Parathyroid adenoma (tissue), 2 donors: ENCODE data around the gene TXLNA.
"Not testable (repeated sequence)": the region's sequence is repeated elsewhere in the genome, so short reads cannot be mapped to it uniquely, and the experiment has no call there.

ENCODE experiments used
- H2AFZ ChIP-seq: fragments of 300-600 bp; sonication (generic); one replicate; pipeline ENCODE4 v1.7.0; 2017; ENCODE audit warnings: antibody characterized with exemption, mild to moderate bottlenecking
- H3K27ac ChIP-seq: fragments of 300-600 bp; sonication (generic); one replicate; pipeline ENCODE4 v1.7.0; 2017
- H3K27me3 ChIP-seq: fragments of 300-600 bp; sonication (generic); one replicate; pipeline ENCODE4 v1.7.0; 2017; ENCODE audit warnings: low read length; ENCODE audit not compliant: control insufficient read depth, insufficient read depth
- H3K36me3 ChIP-seq: fragments of 300-600 bp; sonication (generic); one replicate; pipeline ENCODE4 v1.7.0; 2017; ENCODE audit warnings: low read length; ENCODE audit not compliant: control insufficient read depth, insufficient read depth
- H3K4me1 ChIP-seq: fragments of 300-600 bp; sonication (generic); one replicate; pipeline ENCODE4 v1.7.0; 2017; ENCODE audit warnings: control low read depth
- H3K4me2 ChIP-seq: fragments of 300-600 bp; sonication (generic); one replicate; pipeline ENCODE4 v1.7.0; 2017; ENCODE audit warnings: low read length
- H3K4me3 ChIP-seq: fragments of 300-600 bp; sonication (generic); one replicate; pipeline ENCODE4 v1.7.0; 2017; ENCODE audit warnings: low read depth, low read length
- H3K79me2 ChIP-seq: fragments of 300-600 bp; sonication (generic); one replicate; pipeline ENCODE4 v1.7.0; 2017; ENCODE audit warnings: control low read depth
- H3K9ac ChIP-seq: fragments of 300-600 bp; sonication (generic); one replicate; pipeline ENCODE4 v1.7.0; 2017; ENCODE audit warnings: mild to moderate bottlenecking
- H3K9me3 ChIP-seq: fragments of 300-600 bp; sonication (generic); one replicate; pipeline ENCODE4 v1.7.0; 2017; ENCODE audit warnings: low read length; ENCODE audit not compliant: control insufficient read depth
- TF ChIP-seq, protein P1 (sequence below): fragments of 300-600 bp; sonication (generic); IDR thresholded peaks from one replicate; pipeline ENCODE4 v1.7.0; 2017; ENCODE audit warnings: antibody characterized with exemption, mild to moderate bottlenecking
- donor health status: primary hyperparathyroidism.

The TXLNA gene

DNA sequence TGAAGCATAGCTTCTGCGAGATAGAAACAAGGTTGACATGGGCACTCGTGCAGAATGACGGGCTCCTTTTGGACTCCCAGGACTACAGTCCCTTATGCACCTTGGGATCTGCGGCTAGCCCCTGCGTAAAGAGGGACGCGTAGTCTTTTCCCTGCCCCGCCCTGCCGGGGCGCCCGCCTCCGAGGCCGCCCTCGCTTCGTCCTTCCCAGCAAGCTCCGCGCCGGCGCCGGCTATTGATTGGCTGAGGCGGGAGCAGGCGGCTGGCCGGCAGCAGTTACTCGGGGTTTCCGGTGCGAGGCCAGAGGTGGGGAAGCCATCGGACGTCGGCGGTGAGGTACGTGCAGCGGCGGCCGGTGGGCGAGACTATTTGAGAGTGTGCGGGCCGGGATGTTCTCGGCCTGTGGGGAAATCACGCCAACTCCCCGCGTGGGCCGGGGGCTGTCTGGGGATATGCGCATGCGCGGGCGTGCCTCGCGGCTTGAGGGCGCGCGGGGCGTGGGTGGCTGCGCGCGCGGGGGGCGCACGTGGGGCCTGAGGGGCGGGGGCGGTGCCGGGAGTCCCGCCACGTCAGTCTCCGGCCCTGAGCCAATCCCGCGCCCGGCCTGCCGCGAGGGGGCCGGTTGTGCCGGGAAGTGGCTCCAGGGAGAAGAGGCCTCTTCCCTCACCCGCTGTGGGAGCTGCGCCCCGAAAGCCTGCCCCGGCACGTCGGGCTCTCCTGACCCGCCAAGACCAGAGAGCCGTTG is at the start of gene TXLNA:
Gene TXLNA (plus strand): TSS at position 233 of the 743 bp plus-strand sequence. CDS start 671 bp downstream, outside the sequence.
- H3K79me2 ChIP-seq = peaks cover 12% of the 10 kb centered on the region
- peak within 1 kb of the TSS; percentile 87 for H3K27ac ChIP-seq
- no peaks in the 10 kb centered on the region for H3K9me3 ChIP-seq
- H3K4me3 ChIP-seq = peak within 1 kb of the TSS; percentile 71
- H3K9ac ChIP-seq = no peak within 1 kb of the TSS
- H3K4me2 ChIP-seq = peak within 1 kb of the TSS; percentile 95
- TF ChIP-seq, protein P1, sequence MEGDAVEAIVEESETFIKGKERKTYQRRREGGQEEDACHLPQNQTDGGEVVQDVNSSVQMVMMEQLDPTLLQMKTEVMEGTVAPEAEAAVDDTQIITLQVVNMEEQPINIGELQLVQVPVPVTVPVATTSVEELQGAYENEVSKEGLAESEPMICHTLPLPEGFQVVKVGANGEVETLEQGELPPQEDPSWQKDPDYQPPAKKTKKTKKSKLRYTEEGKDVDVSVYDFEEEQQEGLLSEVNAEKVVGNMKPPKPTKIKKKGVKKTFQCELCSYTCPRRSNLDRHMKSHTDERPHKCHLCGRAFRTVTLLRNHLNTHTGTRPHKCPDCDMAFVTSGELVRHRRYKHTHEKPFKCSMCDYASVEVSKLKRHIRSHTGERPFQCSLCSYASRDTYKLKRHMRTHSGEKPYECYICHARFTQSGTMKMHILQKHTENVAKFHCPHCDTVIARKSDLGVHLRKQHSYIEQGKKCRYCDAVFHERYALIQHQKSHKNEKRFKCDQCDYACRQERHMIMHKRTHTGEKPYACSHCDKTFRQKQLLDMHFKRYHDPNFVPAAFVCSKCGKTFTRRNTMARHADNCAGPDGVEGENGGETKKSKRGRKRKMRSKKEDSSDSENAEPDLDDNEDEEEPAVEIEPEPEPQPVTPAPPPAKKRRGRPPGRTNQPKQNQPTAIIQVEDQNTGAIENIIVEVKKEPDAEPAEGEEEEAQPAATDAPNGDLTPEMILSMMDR = no peak
- H3K36me3 ChIP-seq = no peaks in the 10 kb centered on the region
- H3K27me3 ChIP-seq = no peaks in the 10 kb centered on the region
- peaks cover 5% of the 10 kb centered on the region for H3K4me1 ChIP-seq
- H2AFZ ChIP-seq = peak within 1 kb of the TSS; percentile 82

DNA sequence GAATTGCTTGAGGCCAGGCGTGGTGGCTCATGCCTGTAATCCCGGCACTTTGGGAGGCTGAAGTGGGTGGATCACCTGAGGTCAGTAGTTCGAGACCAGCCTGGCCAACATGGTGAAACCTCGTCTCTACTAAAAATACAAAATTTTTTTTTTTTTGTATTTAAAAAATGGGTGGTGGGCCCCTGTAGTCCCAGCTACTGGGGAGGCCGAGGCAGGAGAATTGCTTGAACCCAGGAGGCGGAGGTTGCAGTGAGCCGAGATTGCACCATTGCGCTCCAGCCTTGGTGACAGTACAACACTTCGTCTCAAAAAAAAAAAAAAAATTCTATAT is 45.6 kb upstream of the TXLNA start:
- not testable (repeated sequence) for H3K36me3 ChIP-seq, H3K4me2 ChIP-seq, H3K4me1 ChIP-seq, H3K27me3 ChIP-seq, H3K9ac ChIP-seq, H2AFZ ChIP-seq, H3K27ac ChIP-seq, H3K9me3 ChIP-seq, H3K4me3 ChIP-seq
- peaks cover 28% of the 10 kb centered on the region for H3K79me2 ChIP-seq

DNA sequence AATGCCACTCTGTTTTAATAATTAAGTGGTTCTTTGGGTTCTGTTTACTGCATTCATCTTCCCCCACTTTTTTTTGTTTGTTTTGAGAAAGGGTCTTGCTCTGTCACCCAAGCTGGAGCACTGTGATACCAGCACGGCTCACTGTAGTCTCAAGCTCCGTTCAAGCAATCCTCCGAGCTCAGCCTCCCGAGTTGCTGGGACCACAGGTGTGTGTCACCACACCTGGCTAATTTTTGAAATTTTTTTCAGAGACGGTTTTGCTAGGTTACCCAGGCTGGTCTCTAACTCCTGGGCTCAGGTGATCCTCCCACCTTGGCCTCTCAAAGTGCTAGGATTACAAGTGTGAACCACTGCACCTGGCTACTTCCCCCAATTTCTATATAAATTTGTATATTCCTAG is 42.4 kb upstream of the TXLNA start:
- no peak overlapping the region for H3K4me2 ChIP-seq
- H2AFZ ChIP-seq = no peak overlapping the region
- H3K79me2 ChIP-seq = peaks cover 30% of the 10 kb centered on the region
- H3K27me3 ChIP-seq = no peaks in the 10 kb centered on the region
- H3K27ac ChIP-seq = no peak overlapping the region
- TF ChIP-seq, protein P1 = no peak
- no peaks in the 10 kb centered on the region for H3K36me3 ChIP-seq
- H3K4me1 ChIP-seq = no peaks in the 10 kb centered on the region
- H3K9ac ChIP-seq = no peak overlapping the region
- H3K4me3 ChIP-seq = no peak overlapping the region
- H3K9me3 ChIP-seq = no peaks in the 10 kb centered on the region

DNA sequence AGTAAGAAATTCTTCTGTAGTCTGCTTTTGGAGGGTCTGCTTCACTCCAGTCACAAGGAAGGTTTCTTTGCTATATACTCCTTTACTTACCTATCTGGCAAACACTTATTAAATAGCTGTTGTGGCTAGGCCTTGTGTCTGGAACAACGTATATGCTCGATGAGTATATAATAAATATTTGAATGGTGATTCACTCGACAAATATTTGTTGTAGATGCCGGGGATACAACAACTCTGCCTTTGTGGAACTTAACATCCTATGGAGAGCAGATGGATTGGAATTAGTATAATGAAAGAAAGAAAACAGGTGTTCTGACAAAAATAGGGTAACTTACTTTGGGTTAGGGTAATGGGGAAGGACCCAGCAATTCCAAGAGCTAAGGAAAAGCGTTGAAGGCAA is 40.5 kb upstream of the TXLNA start:
- Histone ChIP-seq H3K36me3 (no peaks in the 10 kb centered on the region), H3K27me3 (no peaks in the 10 kb centered on the region), H3K79me2 (peaks cover 24% of the 10 kb centered on the region), H2AFZ (no peak overlapping the region), H3K9ac (no peak overlapping the region), H3K4me1 (no peaks in the 10 kb centered on the region), H3K9me3 (no peaks in the 10 kb centered on the region), H3K4me3 (no peak overlapping the region), H3K4me2 (no peak overlapping the region), H3K27ac (no peak overlapping the region)
- TF ChIP-seq, protein P1 = no peak

DNA sequence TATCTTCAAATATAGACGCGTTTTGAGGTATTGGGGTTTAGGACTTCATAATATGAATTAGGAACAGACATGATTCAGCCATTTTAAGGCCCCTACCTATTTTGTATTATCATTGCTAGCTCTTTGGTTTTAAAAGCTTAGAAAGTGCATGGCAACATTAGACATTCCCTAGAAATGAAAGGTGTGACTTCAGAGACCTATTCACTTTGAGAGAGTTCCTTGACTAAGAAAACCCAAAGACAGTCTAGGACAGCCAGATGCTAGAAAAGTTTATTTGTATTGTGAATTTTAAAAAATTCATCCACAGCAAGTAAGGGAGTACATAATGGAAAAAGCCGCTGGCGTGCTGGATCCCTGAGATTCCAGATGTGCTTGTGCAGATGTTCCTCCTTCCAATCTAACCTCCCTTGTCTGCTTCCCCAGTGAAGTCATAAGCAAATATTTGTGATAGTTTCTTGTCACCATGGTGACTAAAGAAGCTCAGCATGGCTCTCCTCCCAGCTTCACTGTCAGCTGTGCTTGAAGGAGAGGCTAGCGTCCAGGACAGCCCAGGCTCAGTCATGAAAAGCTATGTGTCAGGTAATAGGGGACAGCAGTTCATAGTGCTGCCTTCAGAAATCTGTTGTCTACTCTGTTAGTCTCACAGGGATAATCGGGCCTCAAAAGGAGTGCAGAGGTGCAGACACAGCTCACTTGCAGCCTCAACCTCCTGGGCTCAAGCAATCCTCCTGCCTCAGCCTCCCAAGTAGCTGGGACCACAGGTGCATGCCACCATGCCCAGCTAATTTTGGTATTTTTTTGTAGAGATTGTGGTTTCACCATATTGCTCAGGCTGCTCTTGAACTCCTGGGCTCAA is 36.8 kb upstream of the TXLNA start:
- TF ChIP-seq, protein P1 = no peak
- Histone ChIP-seq H2AFZ (no peak overlapping the region), H3K27me3 (no peaks in the 10 kb centered on the region), H3K4me1 (no peaks in the 10 kb centered on the region), H3K36me3 (no peaks in the 10 kb centered on the region), H3K9me3 (no peaks in the 10 kb centered on the region), H3K27ac (peak overlapping the region; percentile 46), H3K9ac (no peak overlapping the region), H3K4me3 (no peak overlapping the region), H3K4me2 (no peak overlapping the region), H3K79me2 (peaks cover 17% of the 10 kb centered on the region)

DNA sequence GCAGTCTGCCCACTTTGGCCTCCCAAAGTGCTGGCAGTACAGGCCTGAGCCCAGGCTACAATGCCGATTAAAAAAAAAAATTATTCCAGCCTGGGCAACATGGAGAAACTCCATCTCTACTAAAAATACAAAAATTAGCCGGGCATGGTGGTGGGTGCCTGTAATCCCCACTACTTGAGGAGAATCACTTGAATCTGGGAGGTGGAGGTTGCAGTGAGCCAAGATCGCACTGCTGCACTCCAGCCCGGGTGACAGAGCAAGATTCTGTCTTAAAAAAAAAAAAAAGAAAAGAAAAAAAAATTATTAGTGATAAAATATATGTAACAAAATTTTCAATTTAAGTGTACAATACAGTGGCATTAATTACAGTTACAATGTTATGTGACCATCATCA is 36.2 kb upstream of the TXLNA start:
- peaks cover 22% of the 10 kb centered on the region for H3K79me2 ChIP-seq
- not testable (repeated sequence) for H3K9ac ChIP-seq, H3K27me3 ChIP-seq, H3K4me2 ChIP-seq, H2AFZ ChIP-seq, H3K9me3 ChIP-seq, H3K4me3 ChIP-seq, H3K27ac ChIP-seq, H3K4me1 ChIP-seq, H3K36me3 ChIP-seq
